Measurements from ENCODE around the gene PTPRJ. TPM values are rescaled to one million over a fixed set of nuclear protein-coding genes. Genes with fewer than 3 reads are reported as not detected.

Gene PTPRJ
- total and polyA plus RNA-seq, 2 of the 4 experiments (the other 2 are of a cell fraction), result 5.6 to 14.9 TPM

GRCh38 chr11:48168815-48169214 lies 188.5 kb downstream of the PTPRJ start:
- Histone ChIP-seq H2BK20ac (ENCODE audit: low read depth, low read length) (peak overlapping the region; percentile 39), H2AFZ (replicated peaks; ENCODE audit: low read length, poor library complexity) (no peak overlapping the region), H3K36me3 (ENCODE audit: control insufficient read depth, insufficient read depth, low read length) (peaks cover 7% of the 10 kb centered on the region), H3K4me3 (ENCODE audit: insufficient read depth, low read depth, low read length) (no peak overlapping the region), H4K20me1 (ENCODE audit: insufficient read depth, low read length) (no peaks in the 10 kb centered on the region), H3K4me2 (ENCODE audit: low read depth, low read length) (no peak overlapping the region), H3K56ac (ENCODE audit: extremely low read depth, insufficient read depth, low read length) (no peak overlapping the region), H2AK9ac (replicated peaks; ENCODE audit: low read depth, low read length, poor library complexity) (peak overlapping the region; percentile 7), H2AK5ac (ENCODE audit: low read depth, low read length) (no peak overlapping the region), H4K91ac (ENCODE audit: insufficient read depth, low read depth, low read length) (no peak overlapping the region), H3K9me1 (ENCODE audit: insufficient read depth, low read length) (peaks cover 14% of the 10 kb centered on the region), H3K9ac (ENCODE audit: low read depth, low read length) (no peak overlapping the region), H3K18ac (ENCODE audit: low read depth, low read length) (no peak overlapping the region), H3K14ac (replicated peaks; ENCODE audit: low read depth, low read length) (no peak overlapping the region), H3K9me3 (ENCODE audit: control insufficient read depth, insufficient read depth, low read length) (no peaks in the 10 kb centered on the region), H4K8ac (ENCODE audit: low read depth in 2 of 2, low read length in 2 of 2) (peak overlapping the region in 1 of 2 experiments; percentile 84; a peak in 2 of 4 replicates), H3K27ac (ENCODE audit: insufficient read depth, low read length) (no peak overlapping the region), H3K4me1 (ENCODE audit: control insufficient read depth, insufficient read depth, low read length) (peaks cover 12% of the 10 kb centered on the region), H3K4ac (ENCODE audit: low read depth, low read length) (no peak overlapping the region; the same call in 1 of the 2 replicates), H2BK5ac (ENCODE audit: low read depth, low read length, poor library complexity, severe bottlenecking) (no peak overlapping the region), H3K27me3 (ENCODE audit: control insufficient read depth, insufficient read depth, low read length) (no peaks in the 10 kb centered on the region), H4K5ac (ENCODE audit: low read depth, low read length) (no peak overlapping the region), H3K79me1 (ENCODE audit: low read depth in 1 of 2, low read length in 2 of 2) (peaks cover 0 to 4% of the 10 kb centered on the region in 2 experiments; a peak in 1 of 4 replicates), H2BK120ac (ENCODE audit: low read depth, low read length) (peak overlapping the region; percentile 82), H3K23ac (ENCODE audit: low read depth, low read length) (no peak overlapping the region), H2BK15ac (ENCODE audit: low read depth, low read length) (peak overlapping the region; percentile 22; the same call in 1 of the 3 replicates)
- no CpG with 5 or more reads among the region's 6 CpGs for WGBS, 2 experiments (ENCODE audit: extremely low coverage in 2 of 2, insufficient read length in 1 of 2)
- DNase-seq, result no peak
- no peak for TF ChIP-seq BHLHE40 (IDR thresholded peaks at IDR 0.05; ENCODE audit: low read depth, low read length)
- no peak for TF ChIP-seq CEBPB (IDR thresholded peaks at IDR 0.05; ENCODE audit: low read depth, low read length)
- TF ChIP-seq RAD21 (IDR thresholded peaks at IDR 0.05; ENCODE audit: low read length), result no peak
- TF ChIP-seq RCOR1 (IDR thresholded peaks at IDR 0.05; ENCODE audit: insufficient replicate concordance, low read length), result no peak
- no peak for TF ChIP-seq NFE2L2 (IDR thresholded peaks at IDR 0.05; ENCODE audit: low read depth, low read length)
- intact Hi-C loops (cut with micrococcal nuclease), result no loop called here
- BruUV-seq (replicated peaks), result no TSS peak
- ChIA-PET POLR2A (ENCODE audit: unreplicated experiment) (no interaction called here), CTCF (no interaction called here)
- no peak for ATAC-seq (ENCODE audit: low read depth)
- dilution Hi-C loops (cut with HindIII; ENCODE audit: low sequenced_read_pairs, unreplicated experiment), result no loop called here
- in situ Hi-C loops (cut with MboI; ENCODE audit: low sequenced_read_pairs), result no loop called here
